A549 (cell line): ENCODE data around the gene DHX34. TPM values are rescaled to one million over a fixed set of nuclear protein-coding genes. Genes with fewer than 3 reads are reported as not detected.

Experiments used
- ATAC-seq, 2 experiments: fragments of 200-7000 bp in 1 of 2; fragments of >200 bp in 1 of 2; cut with Nextera tagmentation in 1 of 2; cut with Tn5 transposase in 1 of 2; 3 replicates each; pipeline versions ENCODE4 v1.8.0 to v1.9.1; 2018 to 2020; ENCODE audit warnings: mild to moderate bottlenecking in 1 of 2, moderate library complexity in 1 of 2
- CTCF ChIA-PET: fragments of 300-600 bp; sonication (Branson Sonifier 250); formaldehyde crosslinking; extraction: SDS; loops from one replicate; lab custom pipeline; 2021; ENCODE audit warnings: antibody characterized with exemption, inconsistent platforms; lab: Yijun Ruan, JAX
- POLR2A ChIA-PET: fragments of 350-600 bp; formaldehyde crosslinking; extraction: SDS; loops from one replicate; lab custom pipeline; 2021; ENCODE audit warnings: antibody characterized with exemption, inconsistent platforms; lab: Yijun Ruan, JAX
- DNase-seq, 2 experiments: peaks; one replicate each; pipeline versions ENCODE4 v3.0.0 to v3.0.0-alpha.2; 2011 to 2016; ENCODE audit warnings: low read depth in 1 of 2, low spot score in 1 of 2
- FAIRE-seq: peaks from 2 replicates; lab custom pipeline; 2011; peaks lifted over from hg19 to GRCh38; lab: Jason Lieb, UNC
- H3K27ac ChIP-seq, 2 experiments: fragments of >200 bp; sonication (Bioruptor Twin); formaldehyde crosslinking; 3 replicates each; pipeline ENCODE4 v1.5.1; 2016 to 2017
- H3K4me1 ChIP-seq: fragments of >200 bp; sonication (Bioruptor Twin); formaldehyde crosslinking; 3 replicates; pipeline ENCODE4 v1.6.1; 2016
- H3K4me2 ChIP-seq: fragments of >200 bp; sonication (Bioruptor Twin); formaldehyde crosslinking; 3 replicates; pipeline ENCODE4 v1.6.1; 2016
- H3K4me3 ChIP-seq: fragments of >200 bp; sonication (Bioruptor Twin); formaldehyde crosslinking; 3 replicates; pipeline ENCODE4 v1.5.1; 2016
- H3K9me3 ChIP-seq: fragments of >200 bp; sonication (Bioruptor Twin); formaldehyde crosslinking; 3 replicates; pipeline ENCODE4 v1.6.1; 2016
- CHD4 ChIP-seq: fragments of 200-600 bp; sonication (generic); IDR thresholded peaks from 2 replicates; pipeline ENCODE4 v1.6.1; 2016; ENCODE audit warnings: antibody characterized with exemption, mild to moderate bottlenecking, borderline replicate concordance
- ESRRA ChIP-seq: fragments of 150-350 bp; IDR thresholded peaks from 2 replicates; pipeline ENCODE4 v1.6.1; 2014; ENCODE audit warnings: mild to moderate bottlenecking, low read length, borderline replicate concordance
- FOSB ChIP-seq: fragments of 250-450 bp; sonication (Bioruptor Pico); IDR thresholded peaks from 2 replicates; pipeline ENCODE4 v1.5.0; 2020; ENCODE audit warnings: mild to moderate bottlenecking, moderate library complexity
- HEYL ChIP-seq: fragments of 250-450 bp; sonication (Bioruptor Pico); IDR thresholded peaks from 2 replicates; pipeline ENCODE4 v1.8.0; 2021; ENCODE audit warnings: mild to moderate bottlenecking, moderate library complexity
- JUN ChIP-seq, 2 experiments: fragments of >200 bp; sonication (Bioruptor Twin); formaldehyde crosslinking; IDR thresholded peaks; 2 replicates in 1 of 2; 3 replicates in 1 of 2; pipeline ENCODE4 v1.6.1; 2016 to 2017
- JUNB ChIP-seq: fragments of >200 bp; sonication (Bioruptor Twin); formaldehyde crosslinking; IDR thresholded peaks from 2 replicates; pipeline ENCODE4 v1.6.1; 2016
- KDM5A ChIP-seq: fragments of 200-600 bp; sonication (generic); IDR thresholded peaks from 2 replicates; pipeline ENCODE4 v1.6.1; 2016; ENCODE audit warnings: antibody characterized with exemption, mild to moderate bottlenecking
- MAZ ChIP-seq: fragments of 150-350 bp; IDR thresholded peaks from 2 replicates; pipeline ENCODE4 v1.6.1; 2014; ENCODE audit warnings: antibody characterized with exemption, low read depth, low read length, borderline replicate concordance
- NFE2L2 ChIP-seq: fragments of 150-350 bp; conservative IDR thresholded peaks from 2 replicates; pipeline ENCODE4 v1.6.1; 2014; ENCODE audit warnings: low read length
- NPAS2 ChIP-seq: fragments of 250-450 bp; sonication (Bioruptor Pico); IDR thresholded peaks from 2 replicates; pipeline ENCODE4 v1.8.0; 2022; ENCODE audit warnings: mild to moderate bottlenecking, moderate library complexity, borderline replicate concordance
- POLR2A ChIP-seq: IDR thresholded peaks from 2 replicates; pipeline ENCODE4 v1.6.1; 2012; ENCODE audit warnings: mild to moderate bottlenecking, low read length
- RARB ChIP-seq: fragments of 250-450 bp; sonication (Bioruptor Pico); IDR thresholded peaks from 2 replicates; pipeline ENCODE4 v1.8.0; 2021; ENCODE audit warnings: mild to moderate bottlenecking, moderate library complexity
- RCOR1 ChIP-seq: fragments of 150-350 bp; IDR thresholded peaks from 2 replicates; pipeline ENCODE4 v1.6.1; 2014; ENCODE audit warnings: antibody characterized with exemption, low read length, low read depth
- SREBF2 ChIP-seq: fragments of 450-650 bp; IDR thresholded peaks from 2 replicates; pipeline ENCODE4 v1.6.1; 2014; ENCODE audit warnings: mild to moderate bottlenecking, moderate library complexity
- ZFP36 ChIP-seq: fragments of 450-650 bp; IDR thresholded peaks from 2 replicates; pipeline ENCODE4 v1.6.1; 2014; ENCODE audit warnings: borderline replicate concordance; ENCODE audit not compliant: partially characterized antibody
- WGBS: methylation state at CpG from one replicate; pipeline ENCODE4 v1.1.6; 2017; ENCODE audit errors: missing lambda C conversion rate; 5-methylcytosine and 5-hydroxymethylcytosine counted together
- polyA plus RNA-seq, 4 experiments: library from polyadenylated mRNA; depleted of rRNA in 3 of 4; stranded (reverse); fragments of >200 nt; fragmentation: RNase III in 1 of 4; extraction: RNeasy Plus Mini Kit Qiagen cat#74134 plus additional on column Dnase treatment in 1 of 4; gene quantifications; 2 replicates in 3 of 4; 3 replicates in 1 of 4; pipeline ENCODE4 v1.2.3, GENCODE V29; 2011 to 2017
- TF ChIP-seq, protein P1 (sequence below): fragments of 450-650 bp; IDR thresholded peaks from 2 replicates; pipeline ENCODE4 v1.6.1; 2014; ENCODE audit warnings: antibody characterized with exemption
- TF ChIP-seq, protein P2 (sequence below): IDR thresholded peaks from 2 replicates; pipeline ENCODE4 v1.6.1; 2012; ENCODE audit warnings: low read depth, borderline replicate concordance
- TF ChIP-seq, protein P3 (sequence below): fragments of 150-350 bp; IDR thresholded peaks from 2 replicates; pipeline ENCODE4 v1.6.1; 2014; ENCODE audit warnings: low read depth, mild to moderate bottlenecking, low read length
- TF ChIP-seq, protein P4 (sequence below): fragments of 250-450 bp; sonication (Bioruptor Pico); IDR thresholded peaks from 2 replicates; pipeline ENCODE4 v1.5.0; 2021; ENCODE audit warnings: mild to moderate bottlenecking, moderate library complexity, borderline replicate concordance

DHX34 gene
- polyA plus RNA-seq, 2 of the 4 experiments (the other 2 are of a cell fraction): 12.4 to 24.5 TPM

DNA sequence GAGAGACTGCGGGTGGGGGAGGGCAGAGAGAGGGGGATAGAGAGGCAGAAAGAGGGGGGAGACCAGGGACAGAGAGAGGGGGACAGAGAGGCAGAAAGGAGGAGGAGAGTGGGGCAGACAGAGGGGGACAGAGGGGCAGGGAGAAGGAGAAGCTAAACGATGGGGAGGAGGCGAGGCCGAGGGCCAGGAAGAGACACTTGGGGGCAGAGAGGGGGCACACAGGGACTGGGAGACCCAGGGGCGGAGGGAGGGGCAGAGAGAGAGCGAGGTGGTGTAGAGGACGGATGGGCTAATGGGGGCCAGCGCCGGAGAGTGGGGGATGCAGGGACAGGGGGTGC lies 69.5 kb downstream of the DHX34 start (continued):
- TF ChIP-seq SREBF2 (no peak), RARB (CRISPR knock-in tag) (no peak)

DNA sequence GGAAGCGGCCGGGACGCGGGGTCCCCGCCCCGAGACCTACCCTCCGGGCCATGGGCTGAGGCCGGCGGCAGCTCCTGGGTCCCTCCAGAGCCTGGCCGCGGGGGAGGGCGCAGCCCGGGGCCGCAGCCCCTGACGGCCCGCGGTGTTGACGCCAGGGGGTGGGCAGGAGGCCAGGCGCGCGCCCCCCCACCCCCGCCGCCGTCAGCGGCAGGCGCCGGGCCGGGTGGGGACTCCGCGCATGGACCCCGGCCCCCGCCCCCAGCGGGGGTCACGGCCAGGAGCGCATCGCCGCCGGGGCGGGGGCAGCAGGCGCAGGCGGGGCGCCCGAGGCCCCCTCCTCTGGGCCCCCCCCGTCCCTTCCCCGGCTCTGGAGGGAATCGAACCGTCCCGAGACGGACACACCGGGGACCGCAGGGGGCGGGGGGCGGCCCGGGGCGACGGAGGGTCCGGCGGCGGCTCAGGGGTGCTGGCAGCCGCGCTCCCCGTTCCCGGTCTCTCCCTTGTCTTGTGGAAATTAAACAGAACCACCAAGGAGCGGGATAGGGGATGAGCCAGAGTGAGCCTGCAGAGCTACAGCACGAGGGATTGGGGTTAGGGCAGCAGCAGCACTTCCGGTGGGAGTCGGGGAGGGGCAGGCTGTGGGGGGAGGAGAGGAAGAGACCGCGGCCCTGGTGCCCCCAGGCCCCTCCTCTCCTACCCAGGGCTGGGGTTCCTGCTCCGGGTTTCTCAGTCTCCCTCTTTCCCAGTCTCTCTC lies 70.1 kb downstream of the DHX34 start, which contains the start of gene MEIS3:
MEIS3 (minus strand) TSS at position 498 of the 754 bp plus-strand sequence; CDS start at position 52, 446 bp downstream.
- Histone ChIP-seq H3K4me2 (peak within 1 kb of the TSS; percentile 98), H3K4me1 (peaks cover 46% of the 10 kb centered on the region), H3K9me3 (no peaks in the 10 kb centered on the region), H3K27ac (peak within 1 kb of the TSS; percentile 87 to 93), H3K4me3 (peak within 1 kb of the TSS; percentile 75)
- 5% methylated on average over 14 of the region's 70 CpGs for WGBS
- ChIA-PET POLR2A (interaction anchor here (0.6 kb wide), 1 partner anchor 143 kb away, joined by 4 read pairs; no protein-coding TSS in a partner anchor), CTCF (interaction anchor here (1.2 to 1.8 kb wide), 3 partner anchors 9 to 142 kb away, joined by 3 to 6 read pairs (median 4); partner anchors contain the start of gene DHX34)
- TF ChIP-seq ZFP36 (no peak), MAZ (0 out of 2 replicates have a peak, but pooled peaks have one; percentile 12), KDM5A (no peak), POLR2A (peak; percentile 31; the same call in 1 of the 2 replicates), NPAS2 (CRISPR knock-in tag) (no peak), NFE2L2 (no peak), HEYL (CRISPR knock-in tag) (no peak), CHD4 (no peak), ESRRA (no peak), JUN (IDR thresholded peaks at IDR 0.05) (0 out of 5 replicates have a peak, but pooled peaks of 1 of the 2 experiments have one; percentile 30), RCOR1 (no peak)
- TF ChIP-seq, protein P1, sequence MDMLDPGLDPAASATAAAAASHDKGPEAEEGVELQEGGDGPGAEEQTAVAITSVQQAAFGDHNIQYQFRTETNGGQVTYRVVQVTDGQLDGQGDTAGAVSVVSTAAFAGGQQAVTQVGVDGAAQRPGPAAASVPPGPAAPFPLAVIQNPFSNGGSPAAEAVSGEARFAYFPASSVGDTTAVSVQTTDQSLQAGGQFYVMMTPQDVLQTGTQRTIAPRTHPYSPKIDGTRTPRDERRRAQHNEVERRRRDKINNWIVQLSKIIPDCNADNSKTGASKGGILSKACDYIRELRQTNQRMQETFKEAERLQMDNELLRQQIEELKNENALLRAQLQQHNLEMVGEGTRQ: no peak
- TF ChIP-seq, protein P2, sequence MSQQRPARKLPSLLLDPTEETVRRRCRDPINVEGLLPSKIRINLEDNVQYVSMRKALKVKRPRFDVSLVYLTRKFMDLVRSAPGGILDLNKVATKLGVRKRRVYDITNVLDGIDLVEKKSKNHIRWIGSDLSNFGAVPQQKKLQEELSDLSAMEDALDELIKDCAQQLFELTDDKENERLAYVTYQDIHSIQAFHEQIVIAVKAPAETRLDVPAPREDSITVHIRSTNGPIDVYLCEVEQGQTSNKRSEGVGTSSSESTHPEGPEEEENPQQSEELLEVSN: no peak
- TF ChIP-seq, protein P3, sequence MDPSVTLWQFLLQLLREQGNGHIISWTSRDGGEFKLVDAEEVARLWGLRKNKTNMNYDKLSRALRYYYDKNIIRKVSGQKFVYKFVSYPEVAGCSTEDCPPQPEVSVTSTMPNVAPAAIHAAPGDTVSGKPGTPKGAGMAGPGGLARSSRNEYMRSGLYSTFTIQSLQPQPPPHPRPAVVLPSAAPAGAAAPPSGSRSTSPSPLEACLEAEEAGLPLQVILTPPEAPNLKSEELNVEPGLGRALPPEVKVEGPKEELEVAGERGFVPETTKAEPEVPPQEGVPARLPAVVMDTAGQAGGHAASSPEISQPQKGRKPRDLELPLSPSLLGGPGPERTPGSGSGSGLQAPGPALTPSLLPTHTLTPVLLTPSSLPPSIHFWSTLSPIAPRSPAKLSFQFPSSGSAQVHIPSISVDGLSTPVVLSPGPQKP: no peak
- TF ChIP-seq, protein P4, sequence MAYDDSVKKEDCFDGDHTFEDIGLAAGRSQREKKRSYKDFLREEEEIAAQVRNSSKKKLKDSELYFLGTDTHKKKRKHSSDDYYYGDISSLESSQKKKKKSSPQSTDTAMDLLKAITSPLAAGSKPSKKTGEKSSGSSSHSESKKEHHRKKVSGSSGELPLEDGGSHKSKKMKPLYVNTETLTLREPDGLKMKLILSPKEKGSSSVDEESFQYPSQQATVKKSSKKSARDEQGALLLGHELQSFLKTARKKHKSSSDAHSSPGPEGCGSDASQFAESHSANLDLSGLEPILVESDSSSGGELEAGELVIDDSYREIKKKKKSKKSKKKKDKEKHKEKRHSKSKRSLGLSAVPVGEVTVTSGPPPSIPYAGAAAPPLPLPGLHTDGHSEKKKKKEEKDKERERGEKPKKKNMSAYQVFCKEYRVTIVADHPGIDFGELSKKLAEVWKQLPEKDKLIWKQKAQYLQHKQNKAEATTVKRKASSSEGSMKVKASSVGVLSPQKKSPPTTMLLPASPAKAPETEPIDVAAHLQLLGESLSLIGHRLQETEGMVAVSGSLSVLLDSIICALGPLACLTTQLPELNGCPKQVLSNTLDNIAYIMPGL: no peak
- peak in 1 of 2 experiments; percentile 55 for DNase-seq
- no peak for FAIRE-seq
- peak; percentile 18 to 21 for ATAC-seq

DNA sequence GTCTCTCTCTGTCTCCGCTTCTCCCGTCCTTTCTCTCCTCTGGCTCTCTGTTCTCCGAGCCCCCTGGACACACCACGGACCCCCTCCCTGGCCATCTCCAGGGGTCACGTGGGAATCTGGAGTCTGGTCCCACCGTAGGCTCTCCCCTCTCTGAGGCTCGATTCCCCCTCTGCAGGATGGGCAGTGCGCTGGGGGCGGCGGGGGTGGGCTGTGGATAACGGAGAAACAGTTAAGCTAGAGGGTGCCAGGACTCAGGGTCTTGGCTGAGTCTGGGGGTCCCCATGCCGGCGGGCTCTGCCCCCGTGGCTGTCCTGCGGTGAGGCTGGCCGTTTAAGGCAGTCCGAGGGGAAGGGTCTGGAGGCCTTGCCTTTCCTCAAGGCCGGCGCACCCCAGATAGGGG lies 70.7 kb downstream of the DHX34 start:
- FAIRE-seq: no peak
- ATAC-seq: no peak
- Histone ChIP-seq H3K9me3 (no peaks in the 10 kb centered on the region), H3K4me2 (peak overlapping the region; percentile 98), H3K4me1 (peaks cover 46% of the 10 kb centered on the region), H3K27ac (peak overlapping the region in 1 of 2 experiments; percentile 93; a peak in 3 of 6 replicates), H3K4me3 (no peak overlapping the region; the same call in 2 of the 3 replicates)
- DNase-seq: no peak
- POLR2A ChIA-PET: no interaction called here
- CTCF ChIA-PET: interaction anchor here (1.0 to 1.8 kb wide), 4 partner anchors 8 to 143 kb away, joined by 3 to 6 read pairs (median 3); no protein-coding TSS in a partner anchor
- 73% methylated on average over 16 of the region's 19 CpGs for WGBS
- TF ChIP-seq FOSB (CRISPR knock-in tag): no peak
- TF ChIP-seq JUN (IDR thresholded peaks at IDR 0.05): 0 out of 5 replicates have a peak, but pooled peaks of 1 of the 2 experiments have one; percentile 1
- no peak for TF ChIP-seq JUNB
